ENCODE data around the gene KREMEN2. TPM values are rescaled to one million over a fixed set of nuclear protein-coding genes. Genes with fewer than 3 reads are reported as not detected.
A peak's percentile ranks its signal among the peaks of the same experiment; 100 is the strongest.

The KREMEN2 gene
- total RNA-seq, 1 experiment from 2014 or later, result 7.5 TPM

GRCh38 chr16:2969545-2970521, 5.8 kb downstream of the KREMEN2 start (continued):
- TF ChIP-seq STAT6 (CRISPR knock-in tag; conservative IDR thresholded peaks at IDR 0.05; ENCODE audit: low read depth), result no peak
- TF ChIP-seq SMAD3 (CRISPR knock-in tag; IDR thresholded peaks at IDR 0.05; ENCODE audit: borderline replicate concordance), result peak; percentile 29; the same call in 1 of the 2 replicates
- TF ChIP-seq ZNF138 (CRISPR knock-in tag; conservative IDR thresholded peaks at IDR 0.05), result no peak
- peak; percentile 60; the same call in 1 of the 2 replicates for TF ChIP-seq E2F5 (CRISPR knock-in tag; IDR thresholded peaks at IDR 0.05)
- TF ChIP-seq ATF1 (CRISPR knock-in tag; IDR thresholded peaks at IDR 0.05), result no peak; the same call in 1 of the 2 replicates
- TF ChIP-seq ZNF232 (CRISPR knock-in tag; IDR thresholded peaks at IDR 0.05), result no peak
- TF ChIP-seq GABPB1 (CRISPR knock-in tag; IDR thresholded peaks at IDR 0.05), result no peak; the same call in 1 of the 2 replicates
- no peak for TF ChIP-seq USF1 (CRISPR knock-in tag; IDR thresholded peaks at IDR 0.05)
- TF ChIP-seq MXD4 (CRISPR knock-in tag; IDR thresholded peaks at IDR 0.05; ENCODE audit: borderline replicate concordance), result no peak
- no peak for TF ChIP-seq RELA (CRISPR knock-in tag; IDR thresholded peaks at IDR 0.05; ENCODE audit: borderline replicate concordance)
- TF ChIP-seq ZNF532 (CRISPR knock-in tag; IDR thresholded peaks at IDR 0.05; ENCODE audit: borderline replicate concordance), result no peak
- TF ChIP-seq SOX15 (CRISPR knock-in tag; IDR thresholded peaks at IDR 0.05), result no peak
- no peak for TF ChIP-seq ZNF396 (CRISPR knock-in tag; IDR thresholded peaks at IDR 0.05; ENCODE audit: borderline replicate concordance)
- 0 out of 2 replicates have a peak, but pooled peaks have one; percentile 27 for TF ChIP-seq MAX (CRISPR knock-in tag; IDR thresholded peaks at IDR 0.05)
- no peak for TF ChIP-seq ESRRA (CRISPR knock-in tag; IDR thresholded peaks at IDR 0.05; ENCODE audit: borderline replicate concordance)
- TF ChIP-seq PRDM15 (CRISPR knock-in tag; IDR thresholded peaks at IDR 0.05), result no peak
- no peak for TF ChIP-seq USF2 (CRISPR knock-in tag; IDR thresholded peaks at IDR 0.05)
- no peak for TF ChIP-seq MLX (CRISPR knock-in tag; IDR thresholded peaks at IDR 0.05)
- no peak for TF ChIP-seq KAT7 (CRISPR knock-in tag; IDR thresholded peaks at IDR 0.05; ENCODE audit: borderline replicate concordance)
- TF ChIP-seq NR2C2 (CRISPR knock-in tag; IDR thresholded peaks at IDR 0.05), result no peak
- TF ChIP-seq EMX1 (CRISPR knock-in tag; IDR thresholded peaks at IDR 0.05), result peak; percentile 34; the same call in 1 of the 2 replicates
- no peak for TF ChIP-seq TCF7 (CRISPR knock-in tag; IDR thresholded peaks at IDR 0.05; ENCODE audit: low read depth)
